OCI-LY7 (cell line): ENCODE data around the gene NOXO1. TPM values are rescaled to one million over a fixed set of nuclear protein-coding genes. Genes with fewer than 3 reads are reported as not detected.

Experiments
- BruUV-seq: library from RNA; stranded (reverse); fragments of 400-500 nt; replicated peaks from 2 replicates; lab custom pipeline; 2021; lab: Mats Ljungman, UMichigan
- CTCF ChIA-PET: fragments of 300-600 bp; sonication (Branson Sonifier 250); formaldehyde crosslinking; loops from one replicate; lab custom pipeline; 2022; ENCODE audit warnings: antibody characterized with exemption; ENCODE audit not compliant: unreplicated experiment; lab: Charles Lee
- POLR2A ChIA-PET: fragments of 300-600 bp; sonication (Branson Sonifier 250); formaldehyde crosslinking; loops from one replicate; lab custom pipeline; 2022; ENCODE audit warnings: antibody characterized with exemption; lab: Charles Lee
- DNase-seq: peaks from one replicate; pipeline ENCODE4 v3.0.0-alpha.2; 2015; ENCODE audit warnings: low spot score
- H2AFZ ChIP-seq: fragments of 200-600 bp; sonication (generic), shearing (Covaris generic); 2 replicates; pipeline ENCODE4 v1.6.1; 2014; ENCODE audit warnings: mild to moderate bottlenecking, antibody characterized with exemption, low read length, moderate library complexity
- H3K27ac ChIP-seq: fragments of 200-600 bp; sonication (generic); 2 replicates; pipeline ENCODE4 v1.5.1; 2014; ENCODE audit warnings: mixed run types, low read depth, mild to moderate bottlenecking, moderate library complexity, low read length, inconsistent platforms; ENCODE audit not compliant: poor library complexity, severe bottlenecking
- H3K36me3 ChIP-seq: fragments of 200-600 bp; sonication (generic); 2 replicates; pipeline ENCODE4 v1.6.1; 2014; ENCODE audit warnings: mild to moderate bottlenecking, antibody characterized with exemption, low read length, moderate library complexity, mixed read lengths; ENCODE audit not compliant: insufficient read depth
- H3K4me1 ChIP-seq: fragments of 200-600 bp; sonication (generic); 2 replicates; pipeline ENCODE4 v1.5.1; 2014; ENCODE audit warnings: mild to moderate bottlenecking, low read length; ENCODE audit not compliant: insufficient read depth, poor library complexity, severe bottlenecking
- H3K4me2 ChIP-seq: fragments of 200-600 bp; sonication (generic); 2 replicates; pipeline ENCODE4 v1.6.1; 2014; ENCODE audit warnings: mild to moderate bottlenecking, low read length
- H3K4me3 ChIP-seq: fragments of 200-600 bp; sonication (generic); 2 replicates; pipeline ENCODE4 v1.5.1; 2014; ENCODE audit warnings: mild to moderate bottlenecking, low read depth, low read length; ENCODE audit not compliant: poor library complexity, severe bottlenecking
- H3K79me2 ChIP-seq: fragments of 200-600 bp; sonication (generic); 2 replicates; pipeline ENCODE4 v1.6.1; 2016; ENCODE audit warnings: low read depth, mild to moderate bottlenecking, low read length, moderate library complexity, mixed read lengths; ENCODE audit not compliant: insufficient read depth
- H3K9me2 ChIP-seq: fragments of 200-600 bp; sonication (generic); 2 replicates; pipeline ENCODE4 v1.6.1; 2016; ENCODE audit warnings: mild to moderate bottlenecking, low read length, mixed read lengths; ENCODE audit not compliant: insufficient read depth
- H3K9me3 ChIP-seq: fragments of 200-600 bp; sonication (generic); 2 replicates; pipeline ENCODE4 v1.6.1; 2014; ENCODE audit warnings: mild to moderate bottlenecking, mixed run types, low read length, mixed read lengths
- H4K20me1 ChIP-seq: fragments of 200-600 bp; sonication (generic); 2 replicates; pipeline ENCODE4 v1.6.1; 2014; ENCODE audit warnings: mild to moderate bottlenecking, antibody characterized with exemption, low read length, moderate library complexity, mixed read lengths; ENCODE audit not compliant: insufficient read depth
- CTCF ChIP-seq: fragments of 200-600 bp; sonication (generic); conservative IDR thresholded peaks from 2 replicates; pipeline ENCODE4 v1.5.1; 2014; ENCODE audit warnings: mild to moderate bottlenecking, antibody characterized with exemption, low read length, moderate library complexity, mixed read lengths
- EZH2phosphoT487 ChIP-seq: fragments of 200-600 bp; sonication (generic); IDR thresholded peaks from 2 replicates; pipeline ENCODE4 v1.6.1; 2018; ENCODE audit warnings: low read depth, borderline replicate concordance, mild to moderate bottlenecking, mixed run types, antibody characterized with exemption, low read length, moderate library complexity, mixed read lengths
- intact Hi-C: fragments of 100-400 bp; cut with micrococcal nuclease; formaldehyde crosslinking; loops from one replicate; pipeline ENCODE4 v1.10.0; 2022; ENCODE audit not compliant: unreplicated experiment
- total RNA-seq, 2 experiments: library from RNA; depleted of rRNA in 1 of 2; stranded (reverse); fragments of >200 nt in 1 of 2; shearing (Covaris generic) in 1 of 2; gene quantifications; 2 replicates each; pipeline ENCODE4 v1.2.3, GENCODE V29; 2014 to 2022

The NOXO1 gene
- total RNA-seq, 2 experiments from 2014 or later: 0.22 to 0.30 TPM

GRCh38 chr16:1976951-1977874, 4.1 kb downstream of the NOXO1 start:
- Histone ChIP-seq H3K9me3 (no peaks in the 10 kb centered on the region), H4K20me1 (no peaks in the 10 kb centered on the region), H3K4me2 (no peak overlapping the region), H3K9me2 (no peaks in the 10 kb centered on the region), H3K4me3 (no peak overlapping the region), H3K79me2 (peaks cover 17% of the 10 kb centered on the region), H2AFZ (no peak overlapping the region), H3K27ac (no peak overlapping the region), H3K4me1 (peaks cover 8% of the 10 kb centered on the region), H3K36me3 (peaks cover 54% of the 10 kb centered on the region)
- TF ChIP-seq EZH2phosphoT487: no peak
- no peak for TF ChIP-seq CTCF
- intact Hi-C loops: no loop called here
- BruUV-seq: no TSS peak
- CTCF ChIA-PET: no interaction called here
- DNase-seq: no peak
- POLR2A ChIA-PET: no interaction called here

DNA sequence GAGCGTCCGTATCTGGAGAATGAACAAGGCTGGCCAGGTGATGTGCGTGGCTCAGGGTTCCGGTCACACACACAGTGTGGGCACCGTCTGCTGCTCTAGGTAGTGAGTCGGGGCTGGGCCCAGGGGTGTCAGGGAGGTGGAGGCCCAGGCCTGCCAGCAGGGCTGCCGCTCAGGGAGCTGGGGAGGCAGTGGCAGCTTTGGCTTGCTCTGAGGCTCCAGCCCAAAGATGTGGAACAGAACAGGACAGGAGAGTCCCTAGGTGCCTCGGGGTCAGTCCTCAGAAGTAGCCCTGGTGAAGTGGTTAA, 5.1 kb downstream of the NOXO1 start:
- peaks cover 54% of the 10 kb centered on the region for H3K36me3 ChIP-seq
- no peaks in the 10 kb centered on the region for H4K20me1 ChIP-seq
- BruUV-seq: no TSS peak
- ChIA-PET POLR2A (no interaction called here), CTCF (no interaction called here)
- no peak overlapping the region for H3K4me2 ChIP-seq
- intact Hi-C loops: no loop called here
- H3K4me3 ChIP-seq: no peak overlapping the region
- H3K9me3 ChIP-seq: no peaks in the 10 kb centered on the region
- no peak overlapping the region for H3K27ac ChIP-seq
- H2AFZ ChIP-seq: no peak overlapping the region
- H3K9me2 ChIP-seq: no peaks in the 10 kb centered on the region
- H3K79me2 ChIP-seq: peaks cover 24% of the 10 kb centered on the region
- H3K4me1 ChIP-seq: peaks cover 8% of the 10 kb centered on the region
- TF ChIP-seq CTCF: no peak
- no peak for TF ChIP-seq EZH2phosphoT487
- DNase-seq: no peak
